ENCODE measurements around the gene EVPLL. TPM values are rescaled to one million over a fixed set of nuclear protein-coding genes. Genes with fewer than 3 reads are reported as not detected.

The EVPLL gene
- total RNA-seq, 1 donor from 2014 or later: 2.8 TPM

DNA sequence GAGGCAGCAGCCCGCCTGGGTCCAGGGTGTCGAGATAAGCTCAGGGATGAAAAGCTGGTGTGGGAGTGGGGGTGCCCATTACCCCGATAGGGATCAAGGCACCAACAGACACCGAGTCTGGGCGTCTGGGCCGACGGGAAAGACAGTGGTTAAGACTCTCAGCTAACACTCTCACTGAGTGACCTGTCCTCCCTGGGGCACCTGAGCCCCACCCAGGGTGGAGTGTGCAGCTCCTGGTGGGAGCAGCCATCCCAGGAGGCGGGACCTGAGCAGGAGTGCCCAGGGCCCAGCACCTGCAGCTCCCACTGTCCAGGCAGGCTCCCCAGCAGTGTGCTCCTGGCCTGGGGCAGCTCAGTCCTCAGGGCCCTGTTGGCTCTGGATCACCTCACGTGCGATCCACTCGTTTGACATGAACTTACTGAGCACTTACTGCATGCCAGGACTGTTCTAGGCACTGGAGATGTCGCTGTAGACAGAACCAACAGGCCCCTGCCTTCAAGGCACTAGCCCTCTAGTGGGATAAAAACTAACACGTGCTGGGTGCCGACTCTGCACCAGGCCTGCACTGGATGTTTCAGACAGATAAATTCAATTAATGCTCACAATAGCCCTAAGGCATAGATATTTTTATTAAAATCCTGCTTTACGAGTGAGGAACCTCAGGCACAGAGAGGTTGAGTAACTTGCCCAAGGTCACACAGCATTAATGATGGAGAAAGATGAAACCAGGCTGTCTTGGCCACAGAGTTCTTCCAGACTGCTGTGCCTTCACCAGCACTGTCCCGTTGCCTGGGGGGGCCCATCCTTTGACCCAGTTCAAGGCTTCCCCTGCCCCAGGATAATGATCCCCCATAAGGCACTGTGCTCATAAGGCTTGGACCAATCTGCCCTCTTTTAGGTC is 1.9 kb downstream of the EVPLL start:
- Histone ChIP-seq H3K4me3 (no peak overlapping the region), H3K27ac (no peak overlapping the region), H3K36me3 (no peaks in the 10 kb centered on the region), H3K4me1 (peaks cover 9% of the 10 kb centered on the region), H3K27me3 (ENCODE audit: low read depth) (peaks cover 25% of the 10 kb centered on the region), H3K9me3 (no peaks in the 10 kb centered on the region)
- intact Hi-C loops (cut with DNase I): no loop called here
- no peak for ATAC-seq
- DNase-seq: no peak
- TF ChIP-seq, protein P1, sequence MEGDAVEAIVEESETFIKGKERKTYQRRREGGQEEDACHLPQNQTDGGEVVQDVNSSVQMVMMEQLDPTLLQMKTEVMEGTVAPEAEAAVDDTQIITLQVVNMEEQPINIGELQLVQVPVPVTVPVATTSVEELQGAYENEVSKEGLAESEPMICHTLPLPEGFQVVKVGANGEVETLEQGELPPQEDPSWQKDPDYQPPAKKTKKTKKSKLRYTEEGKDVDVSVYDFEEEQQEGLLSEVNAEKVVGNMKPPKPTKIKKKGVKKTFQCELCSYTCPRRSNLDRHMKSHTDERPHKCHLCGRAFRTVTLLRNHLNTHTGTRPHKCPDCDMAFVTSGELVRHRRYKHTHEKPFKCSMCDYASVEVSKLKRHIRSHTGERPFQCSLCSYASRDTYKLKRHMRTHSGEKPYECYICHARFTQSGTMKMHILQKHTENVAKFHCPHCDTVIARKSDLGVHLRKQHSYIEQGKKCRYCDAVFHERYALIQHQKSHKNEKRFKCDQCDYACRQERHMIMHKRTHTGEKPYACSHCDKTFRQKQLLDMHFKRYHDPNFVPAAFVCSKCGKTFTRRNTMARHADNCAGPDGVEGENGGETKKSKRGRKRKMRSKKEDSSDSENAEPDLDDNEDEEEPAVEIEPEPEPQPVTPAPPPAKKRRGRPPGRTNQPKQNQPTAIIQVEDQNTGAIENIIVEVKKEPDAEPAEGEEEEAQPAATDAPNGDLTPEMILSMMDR (IDR thresholded peaks at IDR 0.05): no peak

DNA sequence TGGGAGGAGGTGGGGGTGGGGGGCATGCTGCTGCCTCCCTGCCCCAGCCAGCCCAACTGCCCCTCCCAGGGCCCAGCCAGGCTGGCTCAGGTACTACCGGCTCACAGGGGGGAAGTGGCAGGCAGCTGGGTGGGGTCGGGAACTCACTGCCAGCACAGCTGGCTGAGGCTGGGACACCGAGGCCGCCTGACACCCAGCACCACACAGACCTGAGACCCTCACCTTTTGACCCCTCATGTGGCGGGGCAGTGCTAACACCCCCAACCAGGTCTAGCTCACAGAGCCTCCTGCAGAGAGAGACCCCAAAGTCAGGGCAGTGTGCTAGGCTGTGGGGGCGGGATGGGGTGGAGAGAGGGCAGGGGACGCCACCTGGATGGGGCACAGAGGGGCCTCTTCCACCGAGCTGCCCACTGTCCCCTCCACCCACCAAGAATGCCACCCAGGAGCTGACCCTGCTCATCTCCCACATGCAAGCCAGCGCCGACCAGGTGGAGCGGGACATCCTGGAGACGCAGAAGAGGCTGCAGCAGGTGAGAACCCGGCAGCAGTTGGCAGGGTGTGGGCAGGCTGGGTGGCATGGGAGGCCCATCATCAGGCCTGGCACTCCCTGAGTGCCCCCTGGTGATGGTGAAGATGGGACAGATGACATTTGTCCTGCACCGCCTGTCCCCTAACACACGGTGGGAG is 3.0 kb downstream of the EVPLL start:
- TF ChIP-seq, protein P1 (IDR thresholded peaks at IDR 0.05): no peak

DNA sequence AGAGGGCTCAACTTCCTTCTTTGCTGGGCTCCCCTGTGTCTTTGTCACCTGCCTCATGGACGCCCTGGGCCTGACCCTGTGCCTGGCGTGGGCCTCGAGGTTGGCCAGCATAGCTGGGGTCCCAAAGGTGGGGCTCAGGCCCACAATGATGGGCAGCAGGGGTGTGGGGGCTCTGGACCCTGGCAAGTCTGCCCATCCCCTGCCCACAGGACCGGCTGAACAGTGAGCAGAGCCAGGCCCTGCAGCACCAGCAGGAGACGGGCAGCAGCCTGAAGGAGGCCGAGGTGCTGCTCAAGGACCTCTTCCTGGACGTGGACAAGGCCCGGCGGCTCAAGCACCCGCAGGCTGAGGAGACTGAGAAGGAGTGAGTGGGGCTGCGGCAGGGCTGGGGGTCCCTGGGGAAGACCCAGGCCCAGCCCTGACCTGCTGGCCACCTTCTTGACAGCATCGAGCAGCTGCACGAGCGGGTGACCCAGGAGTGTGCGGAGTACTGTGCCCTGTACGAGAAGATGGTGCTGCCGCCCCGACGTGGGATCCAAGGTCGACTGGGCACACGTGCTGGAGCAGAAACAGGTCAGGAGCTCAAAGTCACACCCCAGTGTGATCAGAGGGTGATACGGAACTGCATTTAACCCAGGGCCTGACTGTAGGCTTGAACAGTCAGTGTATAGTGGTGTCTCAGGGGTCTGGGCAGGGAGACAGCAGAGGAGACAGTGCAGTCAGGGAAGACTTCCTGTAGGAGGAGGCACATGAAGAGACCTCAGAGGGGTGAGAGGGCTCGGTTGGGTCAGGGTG is 3.8 kb downstream of the EVPLL start:
- Histone ChIP-seq H3K4me1 (peaks cover 9% of the 10 kb centered on the region), H3K4me3 (no peak overlapping the region), H3K27ac (no peak overlapping the region), H3K36me3 (no peaks in the 10 kb centered on the region), H3K9me3 (no peaks in the 10 kb centered on the region), H3K27me3 (ENCODE audit: low read depth) (peaks cover 25% of the 10 kb centered on the region)
- TF ChIP-seq, protein P1 (IDR thresholded peaks at IDR 0.05): no peak
- no peak for DNase-seq
- ATAC-seq: no peak
- intact Hi-C loops (cut with DNase I): no loop called here

More for the DNA sequence above, 3.0 kb downstream of the EVPLL start:
- Histone ChIP-seq H3K27ac (no peak overlapping the region), H3K4me3 (no peak overlapping the region), H3K27me3 (ENCODE audit: low read depth) (peaks cover 25% of the 10 kb centered on the region), H3K36me3 (no peaks in the 10 kb centered on the region), H3K4me1 (peaks cover 9% of the 10 kb centered on the region), H3K9me3 (no peaks in the 10 kb centered on the region)
- DNase-seq (no peak), ATAC-seq (no peak)
- intact Hi-C loops (cut with DNase I): no loop called here

DNA sequence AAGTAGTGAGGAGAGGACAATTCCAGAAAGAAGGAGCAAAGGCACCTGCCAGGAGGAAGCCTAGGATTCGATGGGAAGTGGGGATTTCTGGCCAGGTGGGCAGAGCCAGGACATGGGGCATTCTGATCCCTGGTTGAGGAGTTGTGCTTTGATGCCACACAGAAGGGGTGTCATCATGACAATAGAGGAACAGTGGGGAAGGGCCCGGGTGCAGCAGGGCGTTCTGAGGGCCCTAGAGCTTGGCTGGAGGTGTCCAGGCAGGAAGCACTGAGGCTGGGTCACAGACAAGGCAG is 4.3 kb downstream of the EVPLL start:
- intact Hi-C loops (cut with DNase I): no loop called here

More for the DNA sequence above, 4.3 kb downstream of the EVPLL start:
- Histone ChIP-seq H3K4me1 (peaks cover 9% of the 10 kb centered on the region), H3K4me3 (no peak overlapping the region), H3K27ac (no peak overlapping the region), H3K36me3 (no peaks in the 10 kb centered on the region), H3K27me3 (ENCODE audit: low read depth) (peaks cover 25% of the 10 kb centered on the region), H3K9me3 (no peaks in the 10 kb centered on the region)
- DNase-seq: no peak
- TF ChIP-seq, protein P1 (IDR thresholded peaks at IDR 0.05): no peak
- no peak for ATAC-seq

All from lower lobe of right lung (tissue), 2 donors.